HG03442 (cell line): ENCODE data around the gene TNFRSF6B.

ENCODE experiments used
- ATAC-seq: cut with Tn5 transposase; IDR thresholded peaks from one replicate; pipeline ENCODE4 v1.9.1; 2021; ENCODE audit warnings: mild to moderate bottlenecking, moderate library complexity; ENCODE audit not compliant: unreplicated experiment

TNFRSF6B gene

DNA sequence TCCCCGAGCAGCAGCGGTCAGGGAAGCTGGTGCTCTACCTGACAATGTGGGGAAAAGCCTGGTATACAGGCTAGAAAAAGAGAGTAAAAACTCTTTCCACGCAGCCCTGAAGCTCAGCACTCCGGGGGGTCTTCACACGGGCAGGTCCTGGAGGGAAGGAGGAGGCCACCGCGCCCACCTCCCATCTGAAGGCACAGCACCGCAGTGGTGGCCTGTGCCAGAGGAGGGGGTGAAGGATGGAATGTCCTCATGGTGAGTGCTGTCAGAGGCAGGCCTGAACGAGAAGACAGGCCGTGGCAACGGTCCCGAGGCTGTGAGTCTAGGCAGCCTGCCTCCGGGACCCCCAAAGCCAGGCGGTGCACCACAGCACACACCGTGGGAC lies 49.0 kb downstream of the TNFRSF6B start:
- ATAC-seq, result no peak

- ATAC-seq, result no peak
Measured at GRCh38 chr20:63745961-63746731, 49.7 kb downstream of the TNFRSF6B start.

DNA sequence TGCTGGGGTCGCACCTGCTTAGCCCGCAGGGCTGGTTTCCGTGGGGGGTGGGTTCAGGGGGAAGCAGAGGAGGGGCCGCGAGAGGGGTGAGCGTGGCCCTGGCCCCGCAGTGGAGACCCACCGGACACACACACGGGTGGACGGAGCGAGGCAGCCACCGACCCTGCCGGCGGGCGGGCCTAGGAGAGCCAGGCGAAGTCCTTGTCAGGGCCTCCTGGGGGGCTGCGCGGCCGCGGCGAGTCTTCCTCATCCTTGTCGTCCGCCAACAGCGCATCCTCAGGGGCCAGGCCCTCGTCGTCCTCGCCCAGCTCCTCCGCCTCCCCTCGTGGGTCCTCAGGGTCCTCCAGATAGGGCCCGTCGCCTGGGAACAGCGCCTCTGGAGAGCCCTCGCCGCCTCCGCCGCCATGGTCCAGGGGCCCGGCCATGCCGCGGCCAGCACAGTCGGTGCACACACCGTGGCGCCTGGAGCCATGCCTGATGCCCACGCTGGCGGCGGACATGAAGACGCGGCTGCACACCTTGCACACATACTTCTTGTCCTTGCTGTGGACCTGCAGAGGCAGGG lies 50.4 kb downstream of the TNFRSF6B start:
- ATAC-seq, result no peak

- ATAC-seq, result no peak
Measured at GRCh38 chr20:63747622-63748069, 51.2 kb downstream of the TNFRSF6B start.
